GM23338 (cell line): Measurements from ENCODE around the gene CDR2L. TPM values are rescaled to one million over a fixed set of nuclear protein-coding genes. Genes with fewer than 3 reads are reported as not detected.

Source experiments
- ATAC-seq: fragments of 200-7000 bp; cut with Tn5 transposase; 3 replicates; pipeline ENCODE4 v1.9.1; 2020
- DNase-seq: peaks from one replicate; pipeline ENCODE4 v3.0.0-alpha.2; 2015; ENCODE audit warnings: low spot score
- H2AFZ ChIP-seq: fragments of 200-600 bp; sonication (generic); 2 replicates; pipeline ENCODE4 v1.8.0; 2016; ENCODE audit warnings: antibody characterized with exemption, mild to moderate bottlenecking, moderate library complexity
- H3F3A ChIP-seq: fragments of 200-600 bp; sonication (generic); replicated peaks from 2 replicates; pipeline ENCODE4 v1.8.0; 2017; ENCODE audit warnings: antibody characterized with exemption, mixed run types, low read depth
- H3K27ac ChIP-seq: fragments of 200-600 bp; sonication (generic); 2 replicates; pipeline ENCODE4 v1.6.1; 2016; ENCODE audit warnings: low read depth
- H3K27me3 ChIP-seq: fragments of 200-600 bp; sonication (generic); 2 replicates; pipeline ENCODE4 v1.8.0; 2016; ENCODE audit warnings: mild to moderate bottlenecking, mixed run types, moderate library complexity; ENCODE audit not compliant: insufficient read depth
- H3K36me3 ChIP-seq: fragments of 200-600 bp; sonication (generic); 2 replicates; pipeline ENCODE4 v1.8.0; 2016; ENCODE audit warnings: mild to moderate bottlenecking; ENCODE audit not compliant: insufficient read depth
- H3K4me1 ChIP-seq: fragments of 200-600 bp; sonication (generic); 2 replicates; pipeline ENCODE4 v1.8.0; 2016; ENCODE audit warnings: mild to moderate bottlenecking, moderate library complexity; ENCODE audit not compliant: insufficient read depth
- H3K4me2 ChIP-seq: fragments of 200-600 bp; sonication (generic); 2 replicates; pipeline ENCODE4 v1.7.1; 2017; ENCODE audit warnings: mixed run types
- H3K4me3 ChIP-seq: fragments of 200-600 bp; sonication (generic); 2 replicates; pipeline ENCODE4 v1.6.1; 2016; ENCODE audit warnings: mixed run types
- H3K79me2 ChIP-seq: fragments of 200-600 bp; sonication (generic); replicated peaks from 2 replicates; pipeline ENCODE4 v1.8.0; 2017; ENCODE audit warnings: mild to moderate bottlenecking; ENCODE audit not compliant: insufficient read depth
- H3K9me2 ChIP-seq: fragments of 200-600 bp; sonication (generic); 2 replicates; pipeline ENCODE4 v1.8.0; 2017; ENCODE audit not compliant: insufficient read depth
- H4K20me1 ChIP-seq: fragments of 200-600 bp; sonication (generic); replicated peaks from 2 replicates; pipeline ENCODE4 v1.8.0; 2017; ENCODE audit warnings: mild to moderate bottlenecking; ENCODE audit not compliant: insufficient read depth
- H3K27ac Mint-ChIP-seq: 2 replicates; pipeline ENCODE4 v1.8.0; 2020; ENCODE audit warnings: inconsistent platforms, mild to moderate bottlenecking, moderate library complexity, mixed read lengths
- H3K27me3 Mint-ChIP-seq: 3 replicates; pipeline ENCODE4 v1.8.0; 2022; ENCODE audit warnings: low read depth, mild to moderate bottlenecking, moderate library complexity, mixed read lengths, inconsistent platforms; ENCODE audit not compliant: insufficient read depth, poor library complexity
- H3K36me3 Mint-ChIP-seq: 3 replicates; pipeline ENCODE4 v1.8.0; 2021; ENCODE audit warnings: low read depth, mild to moderate bottlenecking, inconsistent platforms, moderate library complexity, mixed read lengths
- H3K4me1 Mint-ChIP-seq: 3 replicates; pipeline ENCODE4 v1.8.0; 2020; ENCODE audit warnings: mild to moderate bottlenecking, inconsistent platforms, mixed read lengths
- H3K4me3 Mint-ChIP-seq: 3 replicates; pipeline ENCODE4 v1.8.0; 2021; ENCODE audit warnings: moderate library complexity, mild to moderate bottlenecking, inconsistent platforms, mixed read lengths
- H3K9me3 Mint-ChIP-seq: 3 replicates; pipeline ENCODE4 v1.8.0; 2020; ENCODE audit warnings: moderate library complexity, mild to moderate bottlenecking, inconsistent platforms, mixed read lengths
- CREB1 ChIP-seq: fragments of 250-450 bp; sonication (Bioruptor Pico); IDR thresholded peaks from 2 replicates; pipeline ENCODE4 v1.5.0; 2020; ENCODE audit warnings: low read depth, mild to moderate bottlenecking, moderate library complexity
- EZH2 ChIP-seq: fragments of 200-600 bp; sonication (generic); IDR thresholded peaks from one replicate; pipeline ENCODE4 v1.8.0; 2017; ENCODE audit warnings: antibody characterized with exemption, mild to moderate bottlenecking, low read depth; ENCODE audit not compliant: unreplicated experiment
- EZH2phosphoT487 ChIP-seq: fragments of 200-600 bp; sonication (generic); IDR thresholded peaks from one replicate; pipeline ENCODE4 v1.8.1; 2018; ENCODE audit warnings: antibody characterized with exemption; ENCODE audit not compliant: unreplicated experiment
- JUNB ChIP-seq: IDR thresholded peaks from one replicate; pipeline ENCODE4 v1.6.1; 2016; ENCODE audit warnings: antibody characterized with exemption; ENCODE audit not compliant: unreplicated experiment
- NANOG ChIP-seq: IDR thresholded peaks from 2 replicates; pipeline ENCODE4 v1.6.1; 2016; ENCODE audit warnings: antibody characterized with exemption, borderline replicate concordance
- POLR2AphosphoS5 ChIP-seq: IDR thresholded peaks from 2 replicates; pipeline ENCODE4 v1.6.1; 2016; ENCODE audit warnings: antibody characterized with exemption, low read depth
- STAT1 ChIP-seq: IDR thresholded peaks from one replicate; pipeline ENCODE4 v1.6.1; 2016; ENCODE audit warnings: antibody characterized with exemption; ENCODE audit not compliant: unreplicated experiment
- ZNF114 ChIP-seq: fragments of 250-450 bp; sonication (Bioruptor Pico); IDR thresholded peaks from 2 replicates; pipeline ENCODE4 v1.5.0; 2020; ENCODE audit warnings: mild to moderate bottlenecking, moderate library complexity
- ZNF331 ChIP-seq: fragments of 250-450 bp; sonication (Bioruptor Pico); IDR thresholded peaks from 2 replicates; pipeline ENCODE4 v1.5.0; 2020; ENCODE audit warnings: low read depth, mild to moderate bottlenecking, moderate library complexity
- polyA plus RNA-seq: library from polyadenylated mRNA; unstranded; fragments of >200 nt; fragmentation: Nextera tagmentation; extraction: Ambion mirVana; gene quantifications from 2 replicates; pipeline ENCODE4 v1.2.1, GENCODE V29; 2016
- total RNA-seq: library from RNA; depleted of rRNA; stranded (reverse); fragments of >200 nt; shearing (Covaris generic); gene quantifications from 2 replicates; pipeline ENCODE4 v1.2.3, GENCODE V29; 2014
- TF ChIP-seq, protein P1 (sequence below): fragments of 250-450 bp; sonication (Bioruptor Pico); IDR thresholded peaks from 2 replicates; pipeline ENCODE4 v1.5.0; 2020; ENCODE audit warnings: mild to moderate bottlenecking, moderate library complexity
- TF ChIP-seq, protein P2 (sequence below): IDR thresholded peaks from 2 replicates; pipeline ENCODE4 v1.6.1; 2016; ENCODE audit warnings: antibody characterized with exemption
- TF ChIP-seq, protein P3 (sequence below), 2 experiments: fragments of 200-600 bp in 1 of 2; sonication (generic) in 1 of 2; conservative IDR thresholded peaks; 2 replicates each; pipeline versions ENCODE4 v1.5.1 to v1.6.1; 2016 to 2017; ENCODE audit warnings: antibody characterized with exemption in 2 of 2, low read depth in 2 of 2, mild to moderate bottlenecking in 2 of 2, moderate library complexity in 1 of 2
- TF ChIP-seq, protein P4 (sequence below): IDR thresholded peaks from one replicate; pipeline ENCODE4 v1.6.1; 2018; ENCODE audit warnings: antibody characterized with exemption; ENCODE audit not compliant: unreplicated experiment

The CDR2L gene
- total and polyA plus RNA-seq, 2 experiments from 2014 or later = 17.7 to 35.8 TPM

DNA sequence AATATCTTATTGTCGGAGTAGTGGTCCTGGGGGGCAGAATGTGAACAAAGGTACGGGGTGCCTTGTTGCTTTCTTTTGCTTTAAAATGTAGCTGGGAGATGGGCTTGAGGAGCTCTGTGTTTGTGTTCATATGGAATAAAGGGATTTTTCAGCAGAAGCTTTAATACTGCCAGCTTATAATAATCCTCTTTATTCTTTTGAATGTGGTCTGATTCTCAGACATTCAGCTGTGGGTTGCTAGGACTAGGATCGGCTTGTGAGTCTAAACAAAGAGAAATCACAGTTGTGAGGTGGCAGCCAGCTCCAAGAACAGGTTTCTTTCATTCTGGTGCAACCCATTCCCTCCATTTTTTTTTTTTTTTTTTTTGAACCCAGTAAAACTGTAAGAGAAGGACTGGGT lies 32.3 kb downstream of the CDR2L start:
- Histone ChIP-seq H2AFZ (no peak overlapping the region), H3K4me3 (no peak overlapping the region), H4K20me1 (no peaks in the 10 kb centered on the region), H3K36me3 (no peaks in the 10 kb centered on the region; the same call in 1 of the 2 replicates), H3K4me2 (no peak overlapping the region), H3K9me2 (no peaks in the 10 kb centered on the region), H3K27me3 (no peaks in the 10 kb centered on the region), H3F3A (0 out of 2 replicates have a peak, but pooled peaks cover 3% of the 10 kb centered on the region), H3K4me1 (no peaks in the 10 kb centered on the region), H3K27ac (no peak overlapping the region), H3K79me2 (peaks cover 6% of the 10 kb centered on the region; the same call in 1 of the 2 replicates)
- DNase-seq (no peak), ATAC-seq (no peak)
- H3K9me3 Mint-ChIP-seq = no peaks in the 10 kb centered on the region; the same call in 2 of the 3 replicates
- H3K4me3 Mint-ChIP-seq = no peak overlapping the region
- H3K4me1 Mint-ChIP-seq = no peaks in the 10 kb centered on the region; the same call in 2 of the 3 replicates
- H3K36me3 Mint-ChIP-seq = peaks cover 63% of the 10 kb centered on the region
- no peak for TF ChIP-seq STAT1
- TF ChIP-seq, protein P1, sequence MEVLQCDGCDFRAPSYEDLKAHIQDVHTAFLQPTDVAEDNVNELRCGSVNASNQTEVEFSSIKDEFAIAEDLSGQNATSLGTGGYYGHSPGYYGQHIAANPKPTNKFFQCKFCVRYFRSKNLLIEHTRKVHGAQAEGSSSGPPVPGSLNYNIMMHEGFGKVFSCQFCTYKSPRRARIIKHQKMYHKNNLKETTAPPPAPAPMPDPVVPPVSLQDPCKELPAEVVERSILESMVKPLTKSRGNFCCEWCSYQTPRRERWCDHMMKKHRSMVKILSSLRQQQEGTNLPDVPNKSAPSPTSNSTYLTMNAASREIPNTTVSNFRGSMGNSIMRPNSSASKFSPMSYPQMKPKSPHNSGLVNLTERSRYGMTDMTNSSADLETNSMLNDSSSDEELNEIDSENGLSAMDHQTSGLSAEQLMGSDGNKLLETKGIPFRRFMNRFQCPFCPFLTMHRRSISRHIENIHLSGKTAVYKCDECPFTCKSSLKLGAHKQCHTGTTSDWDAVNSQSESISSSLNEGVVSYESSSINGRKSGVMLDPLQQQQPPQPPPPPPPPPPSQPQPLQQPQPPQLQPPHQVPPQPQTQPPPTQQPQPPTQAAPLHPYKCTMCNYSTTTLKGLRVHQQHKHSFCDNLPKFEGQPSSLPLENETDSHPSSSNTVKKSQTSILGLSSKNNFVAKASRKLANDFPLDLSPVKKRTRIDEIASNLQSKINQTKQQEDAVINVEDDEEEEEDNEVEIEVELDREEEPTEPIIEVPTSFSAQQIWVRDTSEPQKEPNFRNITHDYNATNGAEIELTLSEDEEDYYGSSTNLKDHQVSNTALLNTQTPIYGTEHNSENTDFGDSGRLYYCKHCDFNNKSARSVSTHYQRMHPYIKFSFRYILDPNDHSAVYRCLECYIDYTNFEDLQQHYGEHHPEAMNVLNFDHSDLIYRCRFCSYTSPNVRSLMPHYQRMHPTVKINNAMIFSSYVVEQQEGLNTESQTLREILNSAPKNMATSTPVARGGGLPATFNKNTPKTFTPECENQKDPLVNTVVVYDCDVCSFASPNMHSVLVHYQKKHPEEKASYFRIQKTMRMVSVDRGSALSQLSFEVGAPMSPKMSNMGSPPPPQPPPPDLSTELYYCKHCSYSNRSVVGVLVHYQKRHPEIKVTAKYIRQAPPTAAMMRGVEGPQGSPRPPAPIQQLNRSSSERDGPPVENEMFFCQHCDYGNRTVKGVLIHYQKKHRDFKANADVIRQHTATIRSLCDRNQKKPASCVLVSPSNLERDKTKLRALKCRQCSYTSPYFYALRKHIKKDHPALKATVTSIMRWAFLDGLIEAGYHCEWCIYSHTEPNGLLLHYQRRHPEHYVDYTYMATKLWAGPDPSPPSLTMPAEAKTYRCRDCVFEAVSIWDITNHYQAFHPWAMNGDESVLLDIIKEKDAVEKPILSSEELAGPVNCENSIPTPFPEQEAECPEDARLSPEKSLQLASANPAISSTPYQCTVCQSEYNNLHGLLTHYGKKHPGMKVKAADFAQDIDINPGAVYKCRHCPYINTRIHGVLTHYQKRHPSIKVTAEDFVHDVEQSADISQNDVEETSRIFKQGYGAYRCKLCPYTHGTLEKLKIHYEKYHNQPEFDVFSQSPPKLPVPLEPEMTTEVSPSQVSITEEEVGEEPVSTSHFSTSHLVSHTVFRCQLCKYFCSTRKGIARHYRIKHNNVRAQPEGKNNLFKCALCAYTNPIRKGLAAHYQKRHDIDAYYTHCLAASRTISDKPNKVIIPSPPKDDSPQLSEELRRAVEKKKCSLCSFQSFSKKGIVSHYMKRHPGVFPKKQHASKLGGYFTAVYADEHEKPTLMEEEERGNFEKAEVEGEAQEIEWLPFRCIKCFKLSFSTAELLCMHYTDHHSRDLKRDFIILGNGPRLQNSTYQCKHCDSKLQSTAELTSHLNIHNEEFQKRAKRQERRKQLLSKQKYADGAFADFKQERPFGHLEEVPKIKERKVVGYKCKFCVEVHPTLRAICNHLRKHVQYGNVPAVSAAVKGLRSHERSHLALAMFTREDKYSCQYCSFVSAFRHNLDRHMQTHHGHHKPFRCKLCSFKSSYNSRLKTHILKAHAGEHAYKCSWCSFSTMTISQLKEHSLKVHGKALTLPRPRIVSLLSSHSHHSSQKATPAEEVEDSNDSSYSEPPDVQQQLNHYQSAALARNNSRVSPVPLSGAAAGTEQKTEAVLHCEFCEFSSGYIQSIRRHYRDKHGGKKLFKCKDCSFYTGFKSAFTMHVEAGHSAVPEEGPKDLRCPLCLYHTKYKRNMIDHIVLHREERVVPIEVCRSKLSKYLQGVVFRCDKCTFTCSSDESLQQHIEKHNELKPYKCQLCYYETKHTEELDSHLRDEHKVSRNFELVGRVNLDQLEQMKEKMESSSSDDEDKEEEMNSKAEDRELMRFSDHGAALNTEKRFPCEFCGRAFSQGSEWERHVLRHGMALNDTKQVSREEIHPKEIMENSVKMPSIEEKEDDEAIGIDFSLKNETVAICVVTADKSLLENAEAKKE = no peak
- TF ChIP-seq ZNF114 (CRISPR knock-in tag) = no peak
- TF ChIP-seq EZH2 = no peak
- no peak for TF ChIP-seq POLR2AphosphoS5
- no peak for TF ChIP-seq JUNB
- TF ChIP-seq, protein P2, sequence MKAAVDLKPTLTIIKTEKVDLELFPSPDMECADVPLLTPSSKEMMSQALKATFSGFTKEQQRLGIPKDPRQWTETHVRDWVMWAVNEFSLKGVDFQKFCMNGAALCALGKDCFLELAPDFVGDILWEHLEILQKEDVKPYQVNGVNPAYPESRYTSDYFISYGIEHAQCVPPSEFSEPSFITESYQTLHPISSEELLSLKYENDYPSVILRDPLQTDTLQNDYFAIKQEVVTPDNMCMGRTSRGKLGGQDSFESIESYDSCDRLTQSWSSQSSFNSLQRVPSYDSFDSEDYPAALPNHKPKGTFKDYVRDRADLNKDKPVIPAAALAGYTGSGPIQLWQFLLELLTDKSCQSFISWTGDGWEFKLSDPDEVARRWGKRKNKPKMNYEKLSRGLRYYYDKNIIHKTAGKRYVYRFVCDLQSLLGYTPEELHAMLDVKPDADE = no peak
- TF ChIP-seq NANOG = no peak
- TF ChIP-seq, protein P3, sequence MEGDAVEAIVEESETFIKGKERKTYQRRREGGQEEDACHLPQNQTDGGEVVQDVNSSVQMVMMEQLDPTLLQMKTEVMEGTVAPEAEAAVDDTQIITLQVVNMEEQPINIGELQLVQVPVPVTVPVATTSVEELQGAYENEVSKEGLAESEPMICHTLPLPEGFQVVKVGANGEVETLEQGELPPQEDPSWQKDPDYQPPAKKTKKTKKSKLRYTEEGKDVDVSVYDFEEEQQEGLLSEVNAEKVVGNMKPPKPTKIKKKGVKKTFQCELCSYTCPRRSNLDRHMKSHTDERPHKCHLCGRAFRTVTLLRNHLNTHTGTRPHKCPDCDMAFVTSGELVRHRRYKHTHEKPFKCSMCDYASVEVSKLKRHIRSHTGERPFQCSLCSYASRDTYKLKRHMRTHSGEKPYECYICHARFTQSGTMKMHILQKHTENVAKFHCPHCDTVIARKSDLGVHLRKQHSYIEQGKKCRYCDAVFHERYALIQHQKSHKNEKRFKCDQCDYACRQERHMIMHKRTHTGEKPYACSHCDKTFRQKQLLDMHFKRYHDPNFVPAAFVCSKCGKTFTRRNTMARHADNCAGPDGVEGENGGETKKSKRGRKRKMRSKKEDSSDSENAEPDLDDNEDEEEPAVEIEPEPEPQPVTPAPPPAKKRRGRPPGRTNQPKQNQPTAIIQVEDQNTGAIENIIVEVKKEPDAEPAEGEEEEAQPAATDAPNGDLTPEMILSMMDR (conservative IDR thresholded peaks at IDR 0.05; ENCODE audit: low read depth in 2 of 2) = no peak
- TF ChIP-seq EZH2phosphoT487 = no peak
- TF ChIP-seq CREB1 (CRISPR knock-in tag) = no peak
- TF ChIP-seq ZNF331 (CRISPR knock-in tag) = no peak
- TF ChIP-seq, protein P4, sequence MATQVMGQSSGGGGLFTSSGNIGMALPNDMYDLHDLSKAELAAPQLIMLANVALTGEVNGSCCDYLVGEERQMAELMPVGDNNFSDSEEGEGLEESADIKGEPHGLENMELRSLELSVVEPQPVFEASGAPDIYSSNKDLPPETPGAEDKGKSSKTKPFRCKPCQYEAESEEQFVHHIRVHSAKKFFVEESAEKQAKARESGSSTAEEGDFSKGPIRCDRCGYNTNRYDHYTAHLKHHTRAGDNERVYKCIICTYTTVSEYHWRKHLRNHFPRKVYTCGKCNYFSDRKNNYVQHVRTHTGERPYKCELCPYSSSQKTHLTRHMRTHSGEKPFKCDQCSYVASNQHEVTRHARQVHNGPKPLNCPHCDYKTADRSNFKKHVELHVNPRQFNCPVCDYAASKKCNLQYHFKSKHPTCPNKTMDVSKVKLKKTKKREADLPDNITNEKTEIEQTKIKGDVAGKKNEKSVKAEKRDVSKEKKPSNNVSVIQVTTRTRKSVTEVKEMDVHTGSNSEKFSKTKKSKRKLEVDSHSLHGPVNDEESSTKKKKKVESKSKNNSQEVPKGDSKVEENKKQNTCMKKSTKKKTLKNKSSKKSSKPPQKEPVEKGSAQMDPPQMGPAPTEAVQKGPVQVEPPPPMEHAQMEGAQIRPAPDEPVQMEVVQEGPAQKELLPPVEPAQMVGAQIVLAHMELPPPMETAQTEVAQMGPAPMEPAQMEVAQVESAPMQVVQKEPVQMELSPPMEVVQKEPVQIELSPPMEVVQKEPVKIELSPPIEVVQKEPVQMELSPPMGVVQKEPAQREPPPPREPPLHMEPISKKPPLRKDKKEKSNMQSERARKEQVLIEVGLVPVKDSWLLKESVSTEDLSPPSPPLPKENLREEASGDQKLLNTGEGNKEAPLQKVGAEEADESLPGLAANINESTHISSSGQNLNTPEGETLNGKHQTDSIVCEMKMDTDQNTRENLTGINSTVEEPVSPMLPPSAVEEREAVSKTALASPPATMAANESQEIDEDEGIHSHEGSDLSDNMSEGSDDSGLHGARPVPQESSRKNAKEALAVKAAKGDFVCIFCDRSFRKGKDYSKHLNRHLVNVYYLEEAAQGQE = no peak
- H3K27ac Mint-ChIP-seq = no peak overlapping the region
- peaks cover 4% of the 10 kb centered on the region for H3K27me3 Mint-ChIP-seq
